Bronchial epithelial cell (primary cell): ENCODE measurements around the gene PRKCQ. TPM values are rescaled to one million over a fixed set of nuclear protein-coding genes. Genes with fewer than 3 reads are reported as not detected.

Source experiments
- DNase-seq: peaks from one replicate; pipeline ENCODE4 v3.0.0-alpha.2; 2010; ENCODE audit warnings: low read depth
- FAIRE-seq: peaks from 2 replicates; lab custom pipeline; 2011; peaks lifted over from hg19 to GRCh38; lab: Jason Lieb, UNC
- H3K27me3 ChIP-seq: 2 replicates; pipeline ENCODE4 v1.5.1; 2011; ENCODE audit warnings: low read length; ENCODE audit not compliant: control insufficient read depth, insufficient read depth
- H3K36me3 ChIP-seq: 2 replicates; pipeline ENCODE4 v1.5.1; 2011; ENCODE audit warnings: low read length; ENCODE audit not compliant: control insufficient read depth, insufficient read depth
- H3K4me3 ChIP-seq: 2 replicates; pipeline ENCODE4 v1.5.1; 2011; ENCODE audit warnings: mild to moderate bottlenecking, low read depth, low read length, control low read depth
- total RNA-seq: library from RNA; depleted of rRNA; stranded (reverse); fragments of >200 nt; gene quantifications from 2 replicates; pipeline ENCODE4 v1.2.1, GENCODE V29; 2014
- TF ChIP-seq, protein P1 (sequence below): IDR thresholded peaks from 2 replicates; pipeline ENCODE4 v1.5.1; 2011; ENCODE audit warnings: mild to moderate bottlenecking, moderate library complexity, low read length, control low read depth, inconsistent platforms; ENCODE audit not compliant: insufficient read depth, severe bottlenecking

Gene PRKCQ
- total RNA-seq, 1 donor from 2014 or later = 2.1 TPM

DNA sequence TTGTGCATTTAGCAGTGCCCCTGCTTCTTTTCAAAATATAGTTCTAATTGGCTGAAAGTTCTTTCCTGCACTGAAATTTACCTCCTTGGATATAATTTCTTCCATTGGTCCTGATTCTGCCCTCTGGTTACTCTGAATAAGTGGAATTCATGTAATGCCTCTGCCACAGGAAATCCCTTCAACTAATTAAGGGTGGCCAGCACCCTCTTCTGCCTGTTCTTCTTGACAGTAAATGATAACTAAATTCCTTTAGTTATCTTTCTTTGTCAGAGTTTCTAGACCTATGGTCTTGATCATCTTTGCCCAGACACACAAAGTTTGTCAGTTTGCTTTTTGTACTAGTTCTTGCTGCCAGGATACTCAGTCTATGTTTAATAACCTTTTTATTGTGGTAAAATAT is 40.2 kb downstream of the PRKCQ start:
- H3K4me3 ChIP-seq = no peak overlapping the region
- no peak for FAIRE-seq
- TF ChIP-seq, protein P1, sequence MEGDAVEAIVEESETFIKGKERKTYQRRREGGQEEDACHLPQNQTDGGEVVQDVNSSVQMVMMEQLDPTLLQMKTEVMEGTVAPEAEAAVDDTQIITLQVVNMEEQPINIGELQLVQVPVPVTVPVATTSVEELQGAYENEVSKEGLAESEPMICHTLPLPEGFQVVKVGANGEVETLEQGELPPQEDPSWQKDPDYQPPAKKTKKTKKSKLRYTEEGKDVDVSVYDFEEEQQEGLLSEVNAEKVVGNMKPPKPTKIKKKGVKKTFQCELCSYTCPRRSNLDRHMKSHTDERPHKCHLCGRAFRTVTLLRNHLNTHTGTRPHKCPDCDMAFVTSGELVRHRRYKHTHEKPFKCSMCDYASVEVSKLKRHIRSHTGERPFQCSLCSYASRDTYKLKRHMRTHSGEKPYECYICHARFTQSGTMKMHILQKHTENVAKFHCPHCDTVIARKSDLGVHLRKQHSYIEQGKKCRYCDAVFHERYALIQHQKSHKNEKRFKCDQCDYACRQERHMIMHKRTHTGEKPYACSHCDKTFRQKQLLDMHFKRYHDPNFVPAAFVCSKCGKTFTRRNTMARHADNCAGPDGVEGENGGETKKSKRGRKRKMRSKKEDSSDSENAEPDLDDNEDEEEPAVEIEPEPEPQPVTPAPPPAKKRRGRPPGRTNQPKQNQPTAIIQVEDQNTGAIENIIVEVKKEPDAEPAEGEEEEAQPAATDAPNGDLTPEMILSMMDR = no peak

DNA sequence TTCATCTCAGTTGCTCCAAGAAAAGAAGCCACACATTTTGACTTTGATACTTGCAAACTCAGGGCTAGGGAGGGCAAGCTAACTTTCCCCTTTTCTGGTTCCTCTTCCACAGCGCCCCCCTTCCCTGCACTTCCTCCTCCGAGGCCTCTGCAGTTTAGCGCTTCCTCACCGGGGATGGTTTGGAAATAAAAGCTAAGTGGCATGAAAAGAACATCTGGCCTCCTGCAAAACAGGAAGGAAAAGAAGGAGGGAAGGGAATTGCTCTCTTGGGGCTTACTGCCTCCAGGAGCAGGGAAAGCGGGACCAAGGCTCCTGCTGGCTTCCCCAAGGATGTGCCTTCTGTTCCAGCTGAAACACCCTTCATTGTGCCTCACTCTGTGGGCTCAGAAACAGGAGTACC is 42.3 kb downstream of the PRKCQ start:
- no peak for FAIRE-seq
- H3K4me3 ChIP-seq = no peak overlapping the region
- TF ChIP-seq, protein P1 = no peak

More for the DNA sequence above, 40.2 kb downstream of the PRKCQ start:
- DNase-seq = no peak
- Histone ChIP-seq H3K36me3 (no peaks in the 10 kb centered on the region), H3K27me3 (no peaks in the 10 kb centered on the region)

DNA sequence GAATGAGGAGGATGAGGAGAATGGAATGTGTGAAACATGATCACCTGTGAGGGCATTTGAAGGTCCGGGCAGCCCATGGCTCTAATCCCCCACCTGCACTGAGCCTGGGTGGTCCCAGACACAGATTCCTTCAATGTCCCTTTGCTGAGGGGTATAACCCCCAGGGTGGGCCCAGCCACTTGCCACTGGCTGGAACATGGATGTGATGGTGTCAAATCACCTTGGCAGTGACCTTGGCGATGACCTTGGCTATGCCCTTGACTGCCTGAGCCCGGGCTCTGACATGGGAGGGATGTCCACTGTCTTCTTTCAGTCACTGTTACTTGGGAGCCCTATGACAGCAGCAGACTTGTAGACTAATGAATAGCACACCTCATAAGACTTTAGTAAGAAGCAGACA is 44.0 kb downstream of the PRKCQ start:
- no peaks in the 10 kb centered on the region for H3K36me3 ChIP-seq
- H3K4me3 ChIP-seq = no peak overlapping the region
- FAIRE-seq (no peak), DNase-seq (no peak)
- TF ChIP-seq, protein P1 = no peak
- no peaks in the 10 kb centered on the region for H3K27me3 ChIP-seq

More for the DNA sequence above, 42.3 kb downstream of the PRKCQ start:
- no peaks in the 10 kb centered on the region for H3K36me3 ChIP-seq
- DNase-seq = no peak
- H3K27me3 ChIP-seq = no peaks in the 10 kb centered on the region

DNA sequence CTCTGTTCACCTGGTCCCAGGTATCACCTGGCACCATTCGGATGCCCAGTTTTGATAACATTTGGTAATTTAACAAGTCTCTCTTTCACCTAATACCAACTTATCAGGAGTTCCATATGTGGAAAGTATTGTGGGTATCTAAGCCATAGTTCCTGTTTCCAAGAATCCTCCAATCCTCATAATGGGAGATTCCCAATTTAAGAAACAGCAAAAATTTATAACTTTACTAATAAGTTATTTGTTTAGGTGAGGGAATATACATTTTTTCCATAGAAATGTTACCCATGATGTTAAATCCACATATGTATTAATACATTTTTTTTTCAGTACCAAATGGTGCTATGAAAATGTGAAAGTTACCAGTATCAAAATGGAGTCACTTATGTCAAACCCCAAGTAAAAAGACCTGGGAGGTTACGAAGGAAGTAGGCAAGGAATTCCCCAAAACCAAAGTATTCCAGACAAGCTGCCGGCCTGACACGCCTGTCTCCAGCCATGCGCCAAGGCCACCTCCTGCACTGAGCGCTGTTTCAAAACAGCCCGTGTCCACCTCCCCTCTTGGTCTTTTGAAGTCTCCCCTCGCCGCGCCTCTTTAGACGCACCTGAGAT is 44.8 kb downstream of the PRKCQ start:
- H3K4me3 ChIP-seq = no peak overlapping the region
- no peak for FAIRE-seq
- H3K27me3 ChIP-seq = no peaks in the 10 kb centered on the region
- no peak for DNase-seq
- TF ChIP-seq, protein P1 = no peak
- no peaks in the 10 kb centered on the region for H3K36me3 ChIP-seq

DNA sequence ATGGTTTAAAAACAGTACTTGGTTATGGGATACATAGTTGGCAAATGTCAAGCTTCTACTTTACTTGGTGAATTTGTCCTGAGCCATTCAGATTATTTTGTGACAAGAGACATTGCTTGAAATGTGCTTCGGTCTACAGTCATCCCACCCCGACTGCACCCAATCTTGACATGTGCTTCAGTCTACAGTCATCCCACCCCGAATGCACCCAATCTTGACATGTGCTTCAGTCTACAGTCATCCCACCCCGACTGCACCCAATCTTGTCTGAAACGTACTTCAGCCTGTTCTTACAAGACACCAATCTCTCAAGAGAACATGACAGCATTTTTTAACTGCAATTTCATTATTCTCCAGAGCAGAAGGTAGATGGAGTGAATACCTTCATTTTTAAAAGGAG is 47.8 kb downstream of the PRKCQ start:
- H3K27me3 ChIP-seq = no peaks in the 10 kb centered on the region
- DNase-seq (no peak), FAIRE-seq (no peak)

More for the DNA sequence above, 47.8 kb downstream of the PRKCQ start:
- Histone ChIP-seq H3K36me3 (no peaks in the 10 kb centered on the region), H3K4me3 (no peak overlapping the region)
- TF ChIP-seq, protein P1 = no peak
